ENCODE measurements around the gene TFF3. TPM values are rescaled to one million over a fixed set of nuclear protein-coding genes. Genes with fewer than 3 reads are reported as not detected.

TFF3 gene
- total and polyA plus RNA-seq, 2 experiments from 2014 or later, result not detected

DNA sequence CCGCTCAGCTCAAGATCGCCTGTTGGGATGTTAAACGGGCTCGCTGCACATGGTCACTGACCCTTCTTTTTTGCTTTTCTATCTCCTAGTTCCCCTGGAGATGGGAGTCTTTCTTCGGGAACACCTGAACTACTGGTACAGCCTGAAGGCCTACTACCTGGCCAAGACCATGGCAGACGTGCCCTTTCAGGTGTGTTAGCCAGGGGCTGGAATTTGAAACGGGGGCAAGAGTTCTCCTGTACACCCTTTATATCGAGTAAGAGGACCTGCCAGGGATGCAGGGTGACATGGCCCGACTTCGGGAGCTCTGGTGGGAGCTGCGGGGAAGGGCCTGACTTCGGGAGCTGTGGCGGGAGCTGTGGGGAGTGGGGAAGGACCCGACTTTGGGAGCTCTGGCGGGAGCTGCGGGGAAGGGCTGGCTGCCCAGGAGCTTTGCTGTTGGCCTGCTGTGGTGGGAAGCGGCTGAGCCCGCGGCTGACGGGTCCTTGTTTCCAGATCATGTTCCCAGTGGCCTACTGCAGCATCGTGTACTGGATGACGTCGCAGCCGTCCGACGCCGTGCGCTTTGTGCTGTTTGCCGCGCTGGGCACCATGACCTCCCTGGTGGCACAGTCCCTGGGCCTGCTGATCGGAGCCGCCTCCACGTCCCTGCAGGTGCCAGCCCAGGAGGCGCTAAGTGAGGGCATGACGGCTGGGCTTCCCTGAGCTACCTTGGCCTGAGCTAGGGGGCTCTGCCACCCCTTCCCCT is 24.0 kb downstream of the TFF3 start:
- no peaks in the 10 kb centered on the region for H3K9me2 ChIP-seq (ENCODE audit: insufficient read depth)
- H3K4me3 ChIP-seq, result no peak overlapping the region
- no peaks in the 10 kb centered on the region for H3K36me3 ChIP-seq (ENCODE audit: low read depth)
- no peak for DNase-seq
- no peaks in the 10 kb centered on the region; the same call in 1 of the 2 replicates for H3K27me3 ChIP-seq (replicated peaks; ENCODE audit: insufficient read depth)
- no peak overlapping the region for H3K27ac ChIP-seq
- H3K79me2 ChIP-seq (ENCODE audit: insufficient read depth), result no peaks in the 10 kb centered on the region
- WGBS, 2 experiments (ENCODE audit: low coverage in 1 of 2, low lambda C conversion rate in 2 of 2, missing lambda C conversion rate in 2 of 2), result 82 to 83% methylated on average over 32 to 35 of the region's 35 CpGs
- H4K20me1 ChIP-seq (ENCODE audit: insufficient read depth), result no peaks in the 10 kb centered on the region
- in situ Hi-C loops (cut with MboI), result no loop called here
- no peak overlapping the region for H2AFZ ChIP-seq
- TF ChIP-seq EZH2 (IDR thresholded peaks at IDR 0.05; ENCODE audit: insufficient read depth, poor library complexity, severe bottlenecking), result no peak
- TF ChIP-seq EZH2phosphoT487 (IDR thresholded peaks at IDR 0.05; ENCODE audit: insufficient read depth, low read depth), result no peak
- no peaks in the 10 kb centered on the region for H3K9me3 ChIP-seq (ENCODE audit: low read depth)
- no peak overlapping the region for H3K9ac ChIP-seq
- no peak overlapping the region for H3K4me2 ChIP-seq (ENCODE audit: unreplicated experiment)
- no peaks in the 10 kb centered on the region for H3K4me1 ChIP-seq (ENCODE audit: insufficient read depth)
- H3F3A ChIP-seq (ENCODE audit: insufficient read depth), result no peaks in the 10 kb centered on the region

DNA sequence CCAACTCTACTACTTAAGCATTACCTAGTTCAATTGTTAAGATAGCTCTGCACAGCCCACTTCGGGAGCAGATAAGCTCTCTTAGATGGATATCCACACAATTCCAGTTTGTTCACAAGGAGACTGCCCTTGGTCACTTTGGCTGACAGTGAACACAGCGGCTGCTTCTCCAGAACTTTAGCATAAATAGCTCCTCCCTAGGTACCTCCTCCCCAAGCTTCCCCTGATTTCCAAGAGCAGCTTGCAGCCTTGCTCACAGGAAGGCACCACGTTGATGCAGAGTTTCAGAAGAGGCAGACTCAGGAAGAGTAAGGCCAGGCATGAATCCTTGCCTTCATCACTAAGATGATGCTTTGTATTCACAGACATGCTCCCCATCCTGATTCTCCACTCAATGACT is 24.7 kb downstream of the TFF3 start:
- H3K9me3 ChIP-seq (ENCODE audit: low read depth), result no peaks in the 10 kb centered on the region

GRCh38 chr21:42289926-42290325 is 25.3 kb downstream of the TFF3 start:
- Histone ChIP-seq H3K36me3 (ENCODE audit: low read depth) (no peaks in the 10 kb centered on the region), H3K9me3 (ENCODE audit: low read depth) (no peaks in the 10 kb centered on the region), H3K4me2 (ENCODE audit: unreplicated experiment) (no peak overlapping the region), H3K9me2 (ENCODE audit: insufficient read depth) (no peaks in the 10 kb centered on the region), H3F3A (ENCODE audit: insufficient read depth) (no peaks in the 10 kb centered on the region), H3K79me2 (ENCODE audit: insufficient read depth) (no peaks in the 10 kb centered on the region), H3K4me3 (no peak overlapping the region), H2AFZ (no peak overlapping the region), H3K4me1 (ENCODE audit: insufficient read depth) (no peaks in the 10 kb centered on the region), H3K9ac (no peak overlapping the region), H3K27me3 (replicated peaks; ENCODE audit: insufficient read depth) (no peaks in the 10 kb centered on the region; the same call in 1 of the 2 replicates), H4K20me1 (ENCODE audit: insufficient read depth) (no peaks in the 10 kb centered on the region), H3K27ac (no peak overlapping the region)
- no peak for TF ChIP-seq EZH2 (IDR thresholded peaks at IDR 0.05; ENCODE audit: insufficient read depth, poor library complexity, severe bottlenecking)
- TF ChIP-seq EZH2phosphoT487 (IDR thresholded peaks at IDR 0.05; ENCODE audit: insufficient read depth, low read depth), result no peak
- in situ Hi-C loops (cut with MboI), result no loop called here
- 68% methylated on average over 18 of the region's 18 CpGs for WGBS, 2 experiments (ENCODE audit: low coverage in 1 of 2, low lambda C conversion rate in 2 of 2, missing lambda C conversion rate in 2 of 2)
- no peak for DNase-seq

More for the DNA sequence above, 24.7 kb downstream of the TFF3 start:
- no peak for TF ChIP-seq EZH2phosphoT487 (IDR thresholded peaks at IDR 0.05; ENCODE audit: insufficient read depth, low read depth)
- no peak for TF ChIP-seq EZH2 (IDR thresholded peaks at IDR 0.05; ENCODE audit: insufficient read depth, poor library complexity, severe bottlenecking)
- Histone ChIP-seq H3K4me3 (no peak overlapping the region), H3K9ac (no peak overlapping the region), H3K4me1 (ENCODE audit: insufficient read depth) (no peaks in the 10 kb centered on the region), H3K9me2 (ENCODE audit: insufficient read depth) (no peaks in the 10 kb centered on the region), H3F3A (ENCODE audit: insufficient read depth) (no peaks in the 10 kb centered on the region), H3K36me3 (ENCODE audit: low read depth) (no peaks in the 10 kb centered on the region), H3K4me2 (ENCODE audit: unreplicated experiment) (no peak overlapping the region), H2AFZ (no peak overlapping the region), H3K79me2 (ENCODE audit: insufficient read depth) (no peaks in the 10 kb centered on the region), H3K27me3 (replicated peaks; ENCODE audit: insufficient read depth) (no peaks in the 10 kb centered on the region; the same call in 1 of the 2 replicates), H4K20me1 (ENCODE audit: insufficient read depth) (no peaks in the 10 kb centered on the region), H3K27ac (no peak overlapping the region)
- 52 to 61% methylated on average over 3 of the region's 3 CpGs for WGBS, 2 experiments (ENCODE audit: low coverage in 1 of 2, low lambda C conversion rate in 2 of 2, missing lambda C conversion rate in 2 of 2)
- no peak for DNase-seq
- in situ Hi-C loops (cut with MboI), result no loop called here

GRCh38 chr21:42288962-42289361 is 26.2 kb downstream of the TFF3 start:
- H3K27me3 ChIP-seq (replicated peaks; ENCODE audit: insufficient read depth), result no peaks in the 10 kb centered on the region; the same call in 1 of the 2 replicates
- H4K20me1 ChIP-seq (ENCODE audit: insufficient read depth), result no peaks in the 10 kb centered on the region
- H3K79me2 ChIP-seq (ENCODE audit: insufficient read depth), result no peaks in the 10 kb centered on the region
- no peaks in the 10 kb centered on the region for H3F3A ChIP-seq (ENCODE audit: insufficient read depth)
- H3K4me3 ChIP-seq, result no peak overlapping the region
- H3K9me2 ChIP-seq (ENCODE audit: insufficient read depth), result no peaks in the 10 kb centered on the region
- H3K9ac ChIP-seq, result no peak overlapping the region
- in situ Hi-C loops (cut with MboI), result no loop called here
- no peak overlapping the region for H3K27ac ChIP-seq
- TF ChIP-seq EZH2phosphoT487 (IDR thresholded peaks at IDR 0.05; ENCODE audit: insufficient read depth, low read depth) (no peak), EZH2 (IDR thresholded peaks at IDR 0.05; ENCODE audit: insufficient read depth, poor library complexity, severe bottlenecking) (no peak)
- H3K4me2 ChIP-seq (ENCODE audit: unreplicated experiment), result no peak overlapping the region
- WGBS, 2 experiments (ENCODE audit: low coverage in 1 of 2, low lambda C conversion rate in 2 of 2, missing lambda C conversion rate in 2 of 2), result 57 to 58% methylated on average over 5 of the region's 5 CpGs
- no peaks in the 10 kb centered on the region for H3K4me1 ChIP-seq (ENCODE audit: insufficient read depth)
- DNase-seq, result no peak
- H3K36me3 ChIP-seq (ENCODE audit: low read depth), result no peaks in the 10 kb centered on the region
- H3K9me3 ChIP-seq (ENCODE audit: low read depth), result no peaks in the 10 kb centered on the region
- no peak overlapping the region for H2AFZ ChIP-seq
